Activated naive CD4-positive, alpha-beta T cell (primary cell): Measurements from ENCODE around the gene DCAF4L1.

Experiments used
- DNase-seq, 4 experiments: peaks; one replicate each; lab custom pipeline; 2025; lab: John Stamatoyannopoulos, UW

DCAF4L1 gene

GRCh38 chr4:41981456-41981855, at the start of gene DCAF4L1:
Gene DCAF4L1 (plus strand): TSS chr4:41981756. CDS start chr4:41981793, 37 bp downstream.
- no peak for DNase-seq

- no peak for DNase-seq
Observed at GRCh38 chr4:41932988-41933387, 48.6 kb upstream of the DCAF4L1 start.

- no peak for DNase-seq
Observed at GRCh38 chr4:41933997-41934503, 47.5 kb upstream of the DCAF4L1 start.

- DNase-seq = no peak
Observed at GRCh38 chr4:41934514-41934900, 47.0 kb upstream of the DCAF4L1 start.

- peak; percentile 23 to 62 (median 58) for DNase-seq
Observed at GRCh38 chr4:41934901-41935651, 46.5 kb upstream of the DCAF4L1 start, which contains the start of gene TMEM33. Gene TMEM33 (plus strand): TSS chr4:41935429. CDS start chr4:41935485, 56 bp downstream.

GRCh38 chr4:41935652-41936021, 45.9 kb upstream of the DCAF4L1 start:
- DNase-seq = no peak

- no peak for DNase-seq
Observed at GRCh38 chr4:41939016-41939626, 42.4 kb upstream of the DCAF4L1 start.

GRCh38 chr4:41940834-41941233, 40.7 kb upstream of the DCAF4L1 start:
- DNase-seq = no peak

- no peak for DNase-seq
Observed at GRCh38 chr4:41943506-41943905, 38.0 kb upstream of the DCAF4L1 start.

- no peak for DNase-seq
Observed at GRCh38 chr4:41944089-41944488, 37.5 kb upstream of the DCAF4L1 start.

- DNase-seq = no peak
Observed at GRCh38 chr4:41949531-41949930, 32.0 kb upstream of the DCAF4L1 start.

- no peak for DNase-seq
Observed at GRCh38 chr4:41957634-41958033, 23.9 kb upstream of the DCAF4L1 start.

GRCh38 chr4:41963105-41963504, 18.5 kb upstream of the DCAF4L1 start:
- DNase-seq = no peak

- DNase-seq = no peak
Observed at GRCh38 chr4:41964401-41964800, 17.2 kb upstream of the DCAF4L1 start.

GRCh38 chr4:41967392-41967791, 14.2 kb upstream of the DCAF4L1 start:
- no peak for DNase-seq

GRCh38 chr4:41969671-41970070, 11.9 kb upstream of the DCAF4L1 start:
- no peak for DNase-seq

- no peak for DNase-seq
Observed at GRCh38 chr4:41975341-41975740, 6.2 kb upstream of the DCAF4L1 start.

- no peak for DNase-seq
Observed at GRCh38 chr4:41976775-41977516, 4.6 kb upstream of the DCAF4L1 start.

GRCh38 chr4:41977709-41978108, 3.8 kb upstream of the DCAF4L1 start:
- no peak for DNase-seq

GRCh38 chr4:41982716-41983115, 1.2 kb downstream of the DCAF4L1 start:
- DNase-seq = no peak

- DNase-seq = no peak
Observed at GRCh38 chr4:41985151-41985550, 3.6 kb downstream of the DCAF4L1 start.

- no peak for DNase-seq
Observed at GRCh38 chr4:41989994-41990364, 8.4 kb downstream of the DCAF4L1 start.
